ENCODE results near the gene PAK1IP1. TPM values are rescaled to one million over a fixed set of nuclear protein-coding genes. Genes with fewer than 3 reads are reported as not detected.

PAK1IP1 gene
- total and polyA plus RNA-seq, 9 donors: 14.4 to 21.3 (median 17.7) TPM

Other genes with a start within 250 kb of the PAK1IP1 start
- gene GCNT2, start 173.6 kb upstream of the PAK1IP1 start, total RNA-seq: 1.9 TPM
- 1 to 10 TPM; 1.8 to 3.8 (median 2.7) TPM for gene GCNT2, start 173.6 kb upstream of the PAK1IP1 start, polyA plus RNA-seq (ENCODE audit: insufficient read depth in 1 of 8, insufficient read length in 8 of 8, low replicate concordance in 1 of 8)
- 2.7 TPM for gene C6orf52, start 356 bp upstream of the PAK1IP1 start, total RNA-seq
- gene C6orf52, start 356 bp upstream of the PAK1IP1 start, polyA plus RNA-seq (ENCODE audit: insufficient read depth in 1 of 8, insufficient read length in 8 of 8, low replicate concordance in 1 of 8): 1 to 10 TPM in 7 of 8 donors, under 1 TPM in 1; 0.64 to 2.5 (median 1.4) TPM
- 97.0 TPM for gene TMEM14C, start 28.1 kb downstream of the PAK1IP1 start, total RNA-seq
- gene TMEM14C, start 28.1 kb downstream of the PAK1IP1 start, polyA plus RNA-seq (ENCODE audit: insufficient read depth in 1 of 8, insufficient read length in 8 of 8, low replicate concordance in 1 of 8): 100 to 1,000 TPM in 7 of 8 donors, 10 to 100 TPM in 1; 98.8 to 117 (median 106) TPM
- gene TMEM14B, start 52.8 kb downstream of the PAK1IP1 start, total RNA-seq: 74.1 TPM
- gene TMEM14B, start 52.8 kb downstream of the PAK1IP1 start, polyA plus RNA-seq (ENCODE audit: insufficient read depth in 1 of 8, insufficient read length in 8 of 8, low replicate concordance in 1 of 8): 10 to 100 TPM; 61.4 to 70.3 (median 68.9) TPM
- 0.04 TPM for gene MAK, start 143.6 kb downstream of the PAK1IP1 start, total RNA-seq
- under 1 TPM; 0.23 to 0.65 (median 0.26) TPM for gene MAK, start 143.6 kb downstream of the PAK1IP1 start, polyA plus RNA-seq (ENCODE audit: insufficient read depth in 1 of 8, insufficient read length in 8 of 8, low replicate concordance in 1 of 8)
- not detected for gene GCM2, start 187.1 kb downstream of the PAK1IP1 start, total RNA-seq
- gene GCM2, start 187.1 kb downstream of the PAK1IP1 start, polyA plus RNA-seq (ENCODE audit: insufficient read depth in 1 of 8, insufficient read length in 8 of 8, low replicate concordance in 1 of 8): not detected
- gene SYCP2L, start 192.1 kb downstream of the PAK1IP1 start, total RNA-seq: 2.6 TPM
- gene SYCP2L, start 192.1 kb downstream of the PAK1IP1 start, polyA plus RNA-seq (ENCODE audit: insufficient read depth in 1 of 8, insufficient read length in 8 of 8, low replicate concordance in 1 of 8): 1 to 10 TPM in 6 of 8 donors, under 1 TPM in 2; 0.59 to 3.5 (median 2.0) TPM